Coronary artery (tissue), 2 donors: Measurements from ENCODE around the gene NUCB1.
A peak's percentile ranks its signal among the peaks of the same experiment; 100 is the strongest.

ENCODE experiments used
- DNase-seq: peaks from one replicate; pipeline ENCODE4 v3.0.0-alpha.2; 2017; ENCODE audit warnings: low spot score
- H3K27ac ChIP-seq, 2 donors: fragments of 200-600 bp; sonication (generic); one replicate each; pipeline ENCODE4 v1.5.1; 2016 to 2019
- H3K4me3 ChIP-seq: fragments of 200-600 bp; sonication (generic); 2 replicates; pipeline ENCODE4 v1.5.1; 2016; ENCODE audit warnings: mild to moderate bottlenecking, moderate library complexity
- TF ChIP-seq, protein P1 (sequence below): fragments of 200-600 bp; sonication (generic); IDR thresholded peaks from one replicate; pipeline ENCODE4 v1.5.1; 2019; ENCODE audit warnings: antibody characterized with exemption

NUCB1 gene

DNA sequence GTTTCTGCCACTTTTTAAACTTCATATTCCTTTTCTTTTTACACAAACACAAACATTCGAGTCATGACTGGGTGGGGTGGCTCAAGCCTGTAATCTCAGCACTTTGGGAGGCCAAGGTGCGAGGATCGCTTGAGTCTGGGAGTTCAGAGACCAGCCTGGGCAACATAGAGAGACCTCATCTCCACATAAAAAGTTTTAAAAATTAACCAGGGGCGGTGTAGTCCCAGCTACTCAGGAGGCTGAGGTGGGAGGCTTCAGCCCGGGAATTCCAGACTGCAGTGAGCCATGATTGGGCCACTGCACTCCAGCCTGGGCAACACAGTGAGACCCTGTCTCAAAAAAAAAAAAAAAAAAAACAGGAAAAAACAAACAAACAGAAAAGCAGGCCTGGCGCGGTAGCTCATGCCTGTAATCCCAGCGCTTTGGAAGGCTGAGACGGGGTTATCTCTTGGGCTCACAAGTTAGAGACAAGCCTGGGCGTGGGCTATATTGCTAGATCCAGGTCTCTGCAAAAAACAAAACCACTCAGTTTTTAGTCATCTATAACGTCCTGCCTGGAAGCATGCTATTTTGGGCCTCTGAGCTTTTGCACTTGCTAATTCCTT lies 54.0 kb downstream of the NUCB1 start:
- Histone ChIP-seq H3K4me3 (peak overlapping the region; percentile 87), H3K27ac (peak overlapping the region; percentile 86 to 88)
- TF ChIP-seq, protein P1, sequence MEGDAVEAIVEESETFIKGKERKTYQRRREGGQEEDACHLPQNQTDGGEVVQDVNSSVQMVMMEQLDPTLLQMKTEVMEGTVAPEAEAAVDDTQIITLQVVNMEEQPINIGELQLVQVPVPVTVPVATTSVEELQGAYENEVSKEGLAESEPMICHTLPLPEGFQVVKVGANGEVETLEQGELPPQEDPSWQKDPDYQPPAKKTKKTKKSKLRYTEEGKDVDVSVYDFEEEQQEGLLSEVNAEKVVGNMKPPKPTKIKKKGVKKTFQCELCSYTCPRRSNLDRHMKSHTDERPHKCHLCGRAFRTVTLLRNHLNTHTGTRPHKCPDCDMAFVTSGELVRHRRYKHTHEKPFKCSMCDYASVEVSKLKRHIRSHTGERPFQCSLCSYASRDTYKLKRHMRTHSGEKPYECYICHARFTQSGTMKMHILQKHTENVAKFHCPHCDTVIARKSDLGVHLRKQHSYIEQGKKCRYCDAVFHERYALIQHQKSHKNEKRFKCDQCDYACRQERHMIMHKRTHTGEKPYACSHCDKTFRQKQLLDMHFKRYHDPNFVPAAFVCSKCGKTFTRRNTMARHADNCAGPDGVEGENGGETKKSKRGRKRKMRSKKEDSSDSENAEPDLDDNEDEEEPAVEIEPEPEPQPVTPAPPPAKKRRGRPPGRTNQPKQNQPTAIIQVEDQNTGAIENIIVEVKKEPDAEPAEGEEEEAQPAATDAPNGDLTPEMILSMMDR, result no peak
- no peak for DNase-seq

DNA sequence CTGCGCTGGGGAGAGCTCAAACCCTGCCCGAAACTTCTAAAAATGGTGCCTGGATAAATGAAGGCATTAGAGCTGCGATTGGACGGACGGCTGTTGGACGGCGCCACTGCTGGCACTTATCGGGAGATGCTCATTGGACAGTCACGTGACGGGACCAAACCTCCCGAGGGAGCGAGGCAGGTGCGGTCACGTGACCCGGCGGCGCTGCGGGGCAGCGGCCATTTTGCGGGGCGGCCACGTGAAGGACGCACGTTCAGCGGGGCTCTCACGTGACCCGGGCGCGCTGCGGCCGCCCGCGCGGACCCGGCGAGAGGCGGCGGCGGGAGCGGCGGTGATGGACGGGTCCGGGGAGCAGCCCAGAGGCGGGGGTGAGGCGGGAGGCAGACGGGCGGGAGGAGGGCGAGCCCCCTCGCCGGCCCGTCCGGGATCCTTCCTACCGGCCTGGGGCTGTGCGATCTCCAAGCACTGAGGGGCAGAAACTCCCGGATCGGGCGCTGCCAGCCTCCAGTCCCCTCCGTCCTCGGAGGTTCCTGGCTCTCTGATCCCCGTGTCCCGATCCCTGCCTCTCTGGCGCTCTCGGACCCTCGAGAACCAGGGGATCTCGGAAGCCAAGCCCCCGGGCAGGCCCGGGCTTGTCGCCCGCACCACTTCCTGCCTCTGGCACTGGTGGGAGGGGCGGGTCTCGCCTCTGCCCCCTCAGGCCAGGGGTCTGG lies 54.6 kb downstream of the NUCB1 start, which contains the start of gene BAX:
Gene BAX, plus strand, starts transcription at position 281 of the 713 bp plus-strand sequence. Its CDS starts 54 bp downstream, at position 335.
- Histone ChIP-seq H3K4me3 (peak within 1 kb of the TSS; percentile 87), H3K27ac (peak within 1 kb of the TSS; percentile 86 to 88)
- TF ChIP-seq, protein P1, result no peak
- DNase-seq, result peak; percentile 99

DNA sequence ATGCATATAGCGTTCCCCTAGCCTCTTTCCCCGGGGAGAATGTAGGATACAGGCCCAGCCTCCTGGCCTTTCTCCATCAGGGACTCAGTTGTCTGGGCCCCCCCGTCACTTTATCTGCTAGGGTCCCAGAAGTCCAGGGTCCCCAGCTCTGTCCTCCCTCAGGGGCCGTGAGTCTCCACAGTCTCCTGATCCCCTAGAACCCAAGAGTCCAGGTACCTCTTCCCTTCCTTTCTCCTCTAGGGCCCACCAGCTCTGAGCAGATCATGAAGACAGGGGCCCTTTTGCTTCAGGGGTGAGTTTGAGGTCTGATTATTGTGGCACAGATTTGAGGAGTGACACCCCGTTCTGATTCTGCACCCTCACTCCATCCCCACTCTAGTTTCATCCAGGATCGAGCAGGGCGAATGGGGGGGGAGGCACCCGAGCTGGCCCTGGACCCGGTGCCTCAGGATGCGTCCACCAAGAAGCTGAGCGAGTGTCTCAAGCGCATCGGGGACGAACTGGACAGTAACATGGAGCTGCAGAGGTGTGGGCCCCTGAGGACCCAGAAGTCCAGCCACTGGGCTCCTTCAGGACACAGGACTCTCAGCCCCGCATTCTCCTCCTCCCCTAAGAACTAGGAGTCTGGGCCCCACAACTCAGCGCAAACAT lies 55.3 kb downstream of the NUCB1 start:
- TF ChIP-seq, protein P1, result no peak
- peak overlapping the region; percentile 86 to 88 for H3K27ac ChIP-seq

DNA sequence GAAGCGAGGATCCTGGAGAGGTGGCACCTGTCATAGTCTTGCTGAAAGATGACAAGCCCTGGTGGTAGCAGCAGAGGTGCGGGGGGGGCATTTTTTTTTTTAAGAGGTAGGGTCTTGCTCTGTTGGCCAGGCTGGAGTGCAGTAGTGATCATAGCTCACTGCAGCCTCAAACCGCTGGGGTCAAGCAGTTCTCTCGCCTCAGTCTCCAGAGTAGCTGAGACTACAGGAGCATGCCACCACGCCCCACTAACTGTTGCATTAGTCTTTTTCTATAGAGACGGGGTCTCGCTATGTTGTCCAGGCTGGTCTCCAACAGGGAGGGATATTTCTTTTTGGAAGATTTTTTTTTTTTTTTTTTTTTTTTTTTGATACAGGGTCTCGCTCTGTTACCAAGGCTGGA lies 57.9 kb downstream of the NUCB1 start:
- Histone ChIP-seq H3K4me3 (no peak overlapping the region), H3K27ac (no peak overlapping the region)
- no peak for DNase-seq
- TF ChIP-seq, protein P1, result no peak

More for the DNA sequence above, 55.3 kb downstream of the NUCB1 start:
- peak overlapping the region; percentile 87 for H3K4me3 ChIP-seq
- no peak for DNase-seq

DNA sequence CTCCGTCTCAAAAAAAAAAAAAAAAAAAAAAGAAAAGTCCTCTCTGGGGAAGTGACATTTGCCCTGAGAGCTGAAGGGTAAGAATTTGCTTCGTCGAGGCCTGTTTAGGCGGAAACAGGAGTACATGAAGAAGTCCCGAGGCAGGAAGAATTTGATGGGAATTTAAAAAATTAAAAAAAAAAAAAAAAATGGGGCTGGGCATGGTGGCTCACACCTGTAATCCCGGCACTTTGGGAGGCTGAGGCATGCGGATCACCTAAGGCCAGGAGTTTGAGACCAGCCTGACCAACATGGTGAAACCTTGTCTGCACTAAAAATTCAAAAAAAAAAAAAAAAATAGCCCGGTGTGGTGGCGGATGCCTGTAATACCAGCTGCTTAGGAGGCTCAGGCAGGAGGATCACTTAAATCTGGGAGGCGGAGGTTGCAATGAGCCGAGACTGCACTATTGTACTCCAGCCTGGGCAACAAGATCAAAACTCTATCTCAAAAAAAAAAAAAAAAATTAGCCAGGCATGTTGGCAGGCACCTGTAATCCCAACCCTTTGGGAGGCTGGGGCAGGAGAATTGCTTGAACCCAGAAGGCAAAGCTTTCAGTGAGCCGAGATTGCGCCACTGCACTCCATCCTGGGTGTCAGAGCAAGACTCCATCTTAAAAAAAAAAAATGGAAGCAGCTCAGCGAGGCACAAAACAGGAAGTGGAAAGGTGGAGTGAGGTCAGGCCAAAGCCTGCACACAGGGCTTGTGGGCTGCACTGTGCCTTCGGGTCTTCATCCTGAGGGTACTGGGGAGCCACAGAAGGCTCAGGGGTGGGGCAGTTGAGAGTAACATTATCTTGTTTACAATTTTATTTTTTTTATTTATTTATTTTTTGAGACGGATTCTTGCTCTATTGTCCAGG lies 59.5 kb downstream of the NUCB1 start:
- Histone ChIP-seq H3K4me3 (no peak overlapping the region), H3K27ac (no peak overlapping the region)
- TF ChIP-seq, protein P1, result no peak
- DNase-seq, result no peak

DNA sequence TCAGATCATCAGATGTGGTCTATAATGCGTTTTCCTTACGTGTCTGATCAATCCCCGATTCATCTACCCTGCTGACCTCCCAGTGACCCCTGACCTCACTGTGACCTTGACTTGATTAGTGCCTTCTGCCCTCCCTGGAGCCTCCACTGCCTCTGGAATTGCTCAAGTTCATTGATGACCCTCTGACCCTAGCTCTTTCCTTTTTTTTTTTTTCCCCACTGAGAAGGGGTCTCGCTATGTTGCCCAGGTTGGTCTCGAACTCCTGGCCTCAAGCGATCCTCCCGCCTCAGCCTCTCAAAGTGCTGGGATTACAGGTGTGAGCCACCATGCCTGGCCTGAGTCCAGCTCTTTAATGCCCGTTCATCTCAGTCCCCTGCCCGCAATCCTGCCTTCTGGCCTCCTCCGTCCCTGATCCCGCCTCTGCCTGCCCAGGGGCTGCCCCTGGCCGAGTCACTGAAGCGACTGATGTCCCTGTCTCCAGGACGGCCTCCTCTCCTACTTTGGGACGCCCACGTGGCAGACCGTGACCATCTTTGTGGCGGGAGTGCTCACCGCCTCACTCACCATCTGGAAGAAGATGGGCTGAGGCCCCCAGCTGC lies 61.0 kb downstream of the NUCB1 start:
- TF ChIP-seq, protein P1, result no peak
- H3K4me3 ChIP-seq, result no peak overlapping the region
- DNase-seq, result no peak
- H3K27ac ChIP-seq, result peak overlapping the region in 1 of 2 donors; percentile 7
